ENCODE results near the gene PXYLP1.

- TF ChIP-seq, protein P1, sequence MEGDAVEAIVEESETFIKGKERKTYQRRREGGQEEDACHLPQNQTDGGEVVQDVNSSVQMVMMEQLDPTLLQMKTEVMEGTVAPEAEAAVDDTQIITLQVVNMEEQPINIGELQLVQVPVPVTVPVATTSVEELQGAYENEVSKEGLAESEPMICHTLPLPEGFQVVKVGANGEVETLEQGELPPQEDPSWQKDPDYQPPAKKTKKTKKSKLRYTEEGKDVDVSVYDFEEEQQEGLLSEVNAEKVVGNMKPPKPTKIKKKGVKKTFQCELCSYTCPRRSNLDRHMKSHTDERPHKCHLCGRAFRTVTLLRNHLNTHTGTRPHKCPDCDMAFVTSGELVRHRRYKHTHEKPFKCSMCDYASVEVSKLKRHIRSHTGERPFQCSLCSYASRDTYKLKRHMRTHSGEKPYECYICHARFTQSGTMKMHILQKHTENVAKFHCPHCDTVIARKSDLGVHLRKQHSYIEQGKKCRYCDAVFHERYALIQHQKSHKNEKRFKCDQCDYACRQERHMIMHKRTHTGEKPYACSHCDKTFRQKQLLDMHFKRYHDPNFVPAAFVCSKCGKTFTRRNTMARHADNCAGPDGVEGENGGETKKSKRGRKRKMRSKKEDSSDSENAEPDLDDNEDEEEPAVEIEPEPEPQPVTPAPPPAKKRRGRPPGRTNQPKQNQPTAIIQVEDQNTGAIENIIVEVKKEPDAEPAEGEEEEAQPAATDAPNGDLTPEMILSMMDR (IDR thresholded peaks at IDR 0.05), result no peak
- no peak for TF ChIP-seq POLR2A (IDR thresholded peaks at IDR 0.05)
Measured at GRCh38 chr3:141330235-141330634, 98.6 kb downstream of the PXYLP1 start.

All from thyroid gland (tissue), 4 donors.